Fibroblast of peridontal ligament (primary cell): ENCODE data around the gene PIP4K2A.
A peak's percentile ranks its signal among the peaks of the same experiment; 100 is the strongest.
"Not testable (repeated sequence)": the region's sequence is repeated elsewhere in the genome, so short reads cannot be mapped to it uniquely, and the experiment has no call there.

Experiments
- DNase-seq: peaks from one replicate; pipeline ENCODE4 v3.0.0-alpha.2; 2010; ENCODE audit errors: extremely low read depth

PIP4K2A gene

DNA sequence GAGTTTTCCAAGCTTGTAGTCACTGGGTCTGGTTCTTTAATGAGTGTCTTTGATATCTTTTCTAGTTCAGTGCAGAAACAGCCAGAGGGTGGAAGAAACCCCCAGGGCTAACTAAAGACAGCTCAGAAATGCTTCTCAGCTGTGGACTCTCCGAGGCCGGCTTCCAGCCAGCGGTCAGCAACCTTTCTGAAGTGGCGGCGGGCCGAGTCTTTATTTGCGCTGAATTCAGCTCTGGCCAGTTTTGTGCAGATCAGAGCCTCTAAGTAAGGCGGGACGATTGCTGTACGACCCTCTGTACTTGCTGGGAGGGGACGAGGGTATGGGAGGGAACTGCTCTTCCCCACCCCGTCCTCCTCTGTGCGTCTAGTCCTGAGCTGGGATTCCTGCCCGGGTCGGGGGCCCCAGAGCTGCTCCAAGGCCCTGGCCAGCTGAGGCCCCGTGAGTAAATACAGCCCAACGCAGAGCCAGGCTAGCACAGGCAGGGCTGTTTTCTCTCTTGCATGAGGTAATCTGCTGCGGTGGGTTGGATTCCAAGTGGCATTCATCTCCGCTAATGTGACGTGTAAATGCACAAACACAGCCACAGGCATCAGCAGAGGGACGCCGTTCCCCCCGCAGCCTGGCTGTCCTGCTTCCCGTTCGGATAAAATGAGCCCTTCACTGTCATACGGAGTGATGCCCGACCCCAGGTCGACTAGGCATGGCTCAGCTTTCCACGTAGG, 159.8 kb downstream of the PIP4K2A start:
- peak; percentile 77 for DNase-seq

DNA sequence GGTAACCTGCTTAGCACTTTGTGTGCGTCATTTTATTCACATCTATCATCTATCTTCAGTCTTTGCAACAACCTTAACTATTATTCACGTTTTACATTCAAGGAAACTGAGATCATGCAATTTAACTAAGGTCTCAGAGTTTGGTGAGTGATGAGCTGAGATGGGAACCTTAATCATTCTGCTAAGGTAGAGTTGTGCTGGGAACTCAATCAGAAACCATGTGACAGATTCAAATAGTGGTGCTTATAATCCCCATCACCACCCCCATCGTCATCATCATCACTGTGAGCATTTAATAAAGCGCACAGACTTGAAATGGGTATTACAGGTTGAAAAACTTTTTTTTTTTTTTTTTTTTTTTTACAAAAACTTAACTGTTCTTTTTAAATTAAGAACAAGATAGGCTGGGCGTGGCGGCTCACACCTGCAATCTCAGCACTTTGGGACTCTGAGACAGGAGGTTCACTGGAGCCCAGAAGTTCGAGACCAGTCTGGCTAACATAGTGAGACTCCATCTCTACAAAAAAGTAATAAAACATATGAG, 160.9 kb downstream of the PIP4K2A start:
- no peak for DNase-seq

DNA sequence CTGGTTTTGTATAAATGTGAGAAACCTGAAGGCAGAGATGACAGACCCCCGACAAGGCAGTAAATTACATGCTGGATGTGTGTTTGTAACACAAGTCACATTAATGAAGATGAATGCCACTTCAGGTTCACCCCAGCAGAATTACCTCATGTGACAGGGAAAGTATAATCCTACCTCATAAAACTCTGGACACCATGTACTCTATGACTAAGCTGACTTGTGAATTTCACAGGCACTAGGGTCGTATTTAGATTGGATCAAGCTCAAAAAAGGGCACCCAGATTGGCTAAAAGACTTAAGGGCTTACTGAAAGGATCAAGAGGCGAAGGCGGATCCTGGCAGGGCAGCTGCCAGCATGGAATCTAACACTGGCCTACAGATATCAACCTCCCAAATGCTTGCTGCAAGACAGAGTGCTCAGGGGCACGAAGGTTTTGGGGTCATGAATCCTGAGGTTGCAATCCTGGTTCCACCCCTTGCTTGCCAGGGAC, 161.4 kb downstream of the PIP4K2A start:
- peak; percentile 14 for DNase-seq

DNA sequence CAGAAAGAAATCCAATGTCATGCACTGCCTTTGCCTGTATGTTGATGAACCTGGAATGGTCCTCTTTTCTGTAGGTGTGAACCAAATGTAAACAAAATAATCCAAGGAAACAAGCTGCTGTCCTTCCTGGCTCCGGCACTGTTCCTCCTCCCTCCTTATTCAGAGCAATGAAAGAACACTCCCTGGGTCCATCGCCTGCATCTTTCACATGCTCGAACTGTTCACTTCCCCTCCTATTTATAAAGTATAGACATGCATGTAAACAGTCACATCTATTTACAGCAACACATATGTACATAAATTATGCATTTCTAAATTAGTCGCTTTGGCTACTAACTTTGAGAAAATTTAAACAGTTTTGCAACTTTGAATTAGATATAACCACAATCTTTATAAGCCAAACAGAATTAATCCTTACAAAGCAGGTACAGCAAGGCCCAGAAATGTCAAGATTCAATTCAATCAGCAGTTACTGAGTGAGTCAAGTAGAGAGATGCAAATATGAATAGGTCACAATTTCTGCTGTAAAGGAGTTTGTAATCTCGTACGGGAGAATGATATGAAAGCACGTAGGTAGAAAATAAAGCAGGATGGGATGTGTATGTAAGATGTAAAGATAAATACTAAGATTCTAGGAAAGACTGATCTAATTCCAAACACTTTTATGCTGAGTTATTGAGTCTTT, 162.6 kb downstream of the PIP4K2A start:
- no peak for DNase-seq

DNA sequence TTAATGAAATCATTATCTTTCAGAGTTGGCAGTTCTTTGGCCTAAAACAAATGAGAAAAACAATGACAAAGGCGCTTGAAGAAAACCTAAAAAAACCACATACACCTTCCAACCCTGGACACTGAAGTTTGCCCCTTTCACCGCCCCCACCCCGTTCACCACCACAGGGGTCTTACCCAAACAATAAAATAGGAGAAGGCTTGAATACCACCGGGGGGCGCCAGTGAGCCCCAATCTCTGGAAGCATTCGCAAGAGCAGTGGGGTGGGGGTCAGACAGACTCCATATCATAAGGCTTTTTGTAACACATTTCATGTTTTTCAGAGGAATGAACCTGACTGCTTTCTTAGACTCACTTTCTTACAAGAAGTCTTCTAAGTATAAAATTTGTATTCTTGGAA, 163.6 kb downstream of the PIP4K2A start:
- peak; percentile 22 for DNase-seq

DNA sequence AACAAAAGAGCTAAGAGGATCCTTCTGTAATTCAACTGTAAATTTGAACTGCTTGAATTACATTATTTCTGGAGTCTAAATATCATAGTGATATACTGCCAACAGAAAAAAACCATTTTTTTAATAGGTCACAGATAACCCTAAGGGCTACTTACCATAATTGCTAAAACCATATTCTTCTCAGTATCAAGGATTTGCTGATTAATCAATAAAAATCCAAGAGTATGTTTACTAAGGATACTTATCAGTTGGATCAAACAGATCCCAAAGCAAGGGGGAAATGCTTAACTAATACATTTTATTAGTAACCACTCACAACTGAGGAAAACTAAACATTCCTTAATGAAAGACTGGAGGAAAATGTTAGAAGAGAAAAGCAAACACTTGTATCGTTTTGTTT, 166.0 kb downstream of the PIP4K2A start:
- no peak for DNase-seq

DNA sequence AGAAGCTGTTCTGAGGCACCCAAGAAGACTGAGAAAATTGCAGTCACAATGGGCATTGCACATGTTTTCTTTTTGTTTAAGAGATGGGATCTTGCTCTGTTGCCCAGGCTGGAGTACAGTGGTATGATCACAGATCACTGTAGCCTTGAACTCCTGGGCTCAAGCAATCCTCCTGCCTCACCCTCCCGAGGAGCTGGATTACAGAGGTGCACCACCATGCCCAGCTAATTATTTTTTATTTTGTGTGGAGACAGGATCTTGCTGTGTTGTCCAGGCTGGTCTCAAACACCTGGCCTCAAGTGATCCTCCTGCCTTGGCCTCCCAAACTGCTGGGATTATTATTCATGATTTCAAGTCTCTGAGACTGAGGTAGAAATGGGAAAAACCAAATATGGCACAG, 168.7 kb downstream of the PIP4K2A start:
- DNase-seq = no peak

DNA sequence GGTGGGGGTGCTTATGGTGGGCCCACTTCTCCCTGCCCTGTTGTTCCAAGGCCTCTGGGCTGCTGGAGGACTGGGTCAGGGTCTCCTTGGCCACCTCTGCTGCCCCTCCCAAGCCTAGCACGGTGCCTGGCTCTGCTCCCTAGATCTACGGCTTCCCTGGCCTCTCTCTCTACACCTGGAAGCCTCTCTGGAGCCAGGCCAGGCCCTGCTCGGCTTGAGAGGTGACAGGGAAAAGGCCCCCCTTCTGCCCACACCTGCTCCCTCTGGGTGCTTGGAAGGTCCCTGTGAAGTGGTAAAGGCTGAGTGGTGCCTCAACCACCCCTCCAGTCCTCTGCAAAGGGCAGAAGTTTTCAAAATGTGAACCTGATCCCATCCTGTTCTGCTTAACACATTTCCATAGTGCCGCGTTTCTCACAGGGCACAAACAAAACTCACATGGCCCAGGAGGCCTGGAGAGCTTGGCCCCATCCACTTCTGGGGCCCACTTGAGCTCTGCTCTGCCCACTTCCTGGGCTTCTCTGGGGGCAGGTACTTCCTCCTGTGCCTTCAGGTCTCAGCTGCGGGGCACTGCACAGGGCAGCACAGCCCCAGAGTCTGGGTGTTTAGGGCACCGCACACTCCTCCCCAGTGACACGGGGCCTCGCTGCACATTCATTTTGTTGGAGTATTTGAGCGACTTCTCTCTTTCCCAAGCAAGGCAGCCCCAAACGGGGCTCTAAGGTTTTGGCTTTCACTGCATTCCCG, 169.9 kb downstream of the PIP4K2A start:
- no peak for DNase-seq

DNA sequence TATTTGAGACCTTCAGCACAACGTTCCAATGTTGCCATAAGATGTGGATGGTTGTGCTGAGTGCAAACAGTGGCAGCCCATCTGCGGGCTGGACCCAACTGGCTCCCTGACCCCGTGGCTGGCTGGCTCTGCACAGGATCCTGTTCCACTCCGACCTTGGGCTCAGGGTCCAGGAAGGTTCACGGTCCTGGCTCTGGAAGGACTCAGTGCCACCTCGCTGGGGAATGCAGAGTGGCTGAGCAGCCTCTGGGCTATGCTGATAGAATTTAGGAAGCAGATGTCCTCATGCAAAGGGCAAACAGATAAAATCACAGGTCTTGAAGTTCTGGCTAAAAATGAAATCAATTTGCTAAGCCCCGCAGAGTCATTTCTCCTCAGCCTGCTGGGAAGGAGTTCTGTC, 171.6 kb downstream of the PIP4K2A start:
- no peak for DNase-seq

DNA sequence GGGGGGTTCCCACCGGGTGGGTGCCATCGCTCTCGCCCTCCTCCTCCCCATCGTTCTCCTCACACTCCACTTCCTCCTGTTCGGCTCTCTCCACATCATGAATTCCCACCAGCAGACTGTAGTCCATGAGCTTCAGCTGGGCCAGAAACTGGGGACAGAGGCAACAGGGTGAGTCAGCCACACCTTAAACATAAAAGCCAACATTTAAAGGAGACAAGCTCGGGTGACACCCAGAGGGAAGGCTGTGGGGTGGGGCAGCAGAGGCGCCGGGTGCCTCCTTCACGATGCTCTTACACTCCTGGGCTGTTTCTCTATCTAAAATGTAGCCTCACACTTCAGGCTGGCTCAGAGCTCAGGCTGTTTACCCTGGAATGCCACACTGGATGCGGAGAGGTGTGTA, 172.5 kb downstream of the PIP4K2A start:
- DNase-seq = no peak

DNA sequence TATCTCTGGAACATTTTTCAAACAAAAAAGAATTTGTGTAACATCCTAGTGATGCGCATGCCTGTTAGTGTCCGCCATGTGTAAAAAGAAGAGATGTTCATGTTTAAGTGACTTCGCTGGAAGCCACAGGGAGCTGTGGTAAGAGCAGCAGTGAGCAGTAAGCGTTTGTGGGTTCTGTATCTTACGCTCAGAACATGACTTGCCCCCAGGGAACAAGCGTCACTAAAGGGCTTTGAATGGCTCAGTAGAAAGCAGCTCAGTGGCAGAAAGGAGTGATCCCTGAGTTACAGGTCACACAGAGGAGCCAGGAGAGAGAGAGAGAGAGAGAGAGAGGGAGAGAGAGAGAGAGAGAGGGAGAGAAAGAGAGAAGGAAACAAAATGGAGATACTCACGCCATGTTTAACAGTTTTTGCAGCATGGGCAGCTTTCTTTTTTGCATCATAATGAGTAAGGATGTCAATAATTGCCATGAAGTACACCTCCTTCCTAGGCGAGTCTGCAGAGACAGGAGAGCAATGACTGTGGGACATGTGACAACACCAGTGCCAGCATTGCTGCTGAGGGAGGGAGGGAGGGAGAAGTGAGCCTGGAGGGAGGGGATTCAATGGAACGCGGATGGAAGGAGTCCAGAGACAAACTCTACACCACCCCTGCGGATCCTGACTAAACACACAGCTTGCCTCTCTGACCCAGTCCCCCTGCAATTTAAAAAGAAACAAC, 174.6 kb downstream of the PIP4K2A start:
- DNase-seq = no peak

DNA sequence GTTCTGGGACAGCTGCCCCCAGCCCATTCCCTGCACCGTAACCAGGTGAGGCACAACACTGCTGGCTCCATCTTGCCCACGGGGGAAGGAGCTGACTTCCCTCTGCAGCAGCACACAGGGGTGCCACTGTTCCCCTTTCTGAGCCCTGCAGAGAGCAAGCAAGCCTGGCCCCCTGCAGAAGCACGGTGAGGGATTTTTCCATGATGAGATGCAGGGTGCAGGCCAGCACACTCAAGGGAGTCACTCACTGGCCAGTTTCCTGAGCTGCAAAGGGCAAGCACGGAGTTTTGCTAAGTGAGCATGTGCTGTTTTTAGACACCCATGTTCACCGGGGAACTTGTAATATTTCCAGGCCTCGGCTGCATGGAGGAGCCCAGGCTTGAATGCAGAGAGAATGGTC, 176.6 kb downstream of the PIP4K2A start:
- no peak for DNase-seq

DNA sequence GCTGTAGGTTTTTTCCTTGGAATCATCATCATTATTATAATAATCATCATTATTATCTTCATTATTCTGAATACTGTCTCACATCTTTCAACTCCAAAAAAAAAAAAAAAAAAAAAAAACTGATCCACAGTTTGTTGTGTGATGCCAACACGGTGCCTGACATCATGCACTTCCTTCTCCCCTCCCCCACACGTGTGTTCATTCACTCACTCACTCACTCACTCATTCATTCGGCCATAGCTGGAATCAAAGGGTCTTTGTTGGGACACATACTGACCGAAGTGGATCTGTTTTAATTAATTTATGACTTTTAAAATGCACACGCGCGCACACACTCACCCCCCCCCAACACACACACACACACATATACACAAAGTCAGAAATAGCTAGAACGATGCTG, 177.8 kb downstream of the PIP4K2A start:
- DNase-seq = no peak

DNA sequence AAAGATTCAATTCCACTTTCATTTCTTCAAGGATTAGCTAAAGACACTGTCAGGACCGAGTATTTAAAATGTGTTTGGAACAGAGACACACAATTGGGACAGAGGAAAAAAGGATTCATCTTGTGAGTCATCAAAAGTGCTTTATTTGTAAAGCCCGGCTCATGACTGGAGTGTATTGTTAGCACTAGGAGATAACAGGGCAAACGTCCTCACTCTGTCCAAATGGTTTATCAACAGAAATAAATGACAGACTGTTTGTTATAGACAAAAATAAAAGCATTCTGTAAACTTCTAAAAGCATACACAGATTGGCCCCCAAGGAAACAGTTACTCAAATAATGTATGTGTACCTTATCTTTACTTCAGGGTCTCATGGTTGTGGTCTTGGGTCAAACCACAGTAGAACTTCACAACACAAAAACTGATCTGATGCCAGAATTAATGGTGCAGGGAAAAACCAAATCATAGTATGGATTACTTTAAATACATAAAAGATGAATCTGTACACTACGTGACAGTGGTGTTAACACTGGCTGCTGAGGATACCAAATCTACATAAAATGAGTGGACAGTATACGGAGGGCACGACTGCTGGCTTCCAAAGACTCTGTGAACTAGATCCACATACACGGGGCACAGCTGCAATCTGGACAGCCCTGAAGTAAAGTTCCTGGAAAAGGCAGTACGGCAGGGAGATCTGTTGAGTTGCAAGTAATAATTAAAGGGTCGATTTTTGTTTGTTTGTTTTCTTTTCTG, 179.4 kb downstream of the PIP4K2A start:
- no peak for DNase-seq

DNA sequence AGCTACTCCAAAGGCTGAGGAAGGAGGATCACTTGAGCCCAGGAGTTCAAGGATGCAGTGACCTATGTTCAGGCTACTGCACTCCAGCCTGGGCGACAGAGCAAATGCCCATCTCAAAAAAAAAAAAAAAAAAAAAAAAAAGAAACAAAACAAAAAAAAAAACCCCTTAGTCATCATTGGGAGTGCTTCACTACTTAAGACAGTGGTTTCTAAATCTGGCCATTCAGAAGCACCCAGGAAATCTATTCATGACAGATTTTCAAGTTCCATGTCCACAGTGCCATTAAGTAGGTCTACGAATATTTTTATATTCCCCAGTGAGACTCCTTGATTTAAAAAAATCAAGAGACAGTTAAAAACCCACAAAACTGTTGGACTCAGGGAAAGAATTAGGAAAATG, 182.9 kb downstream of the PIP4K2A start:
- DNase-seq = no peak

DNA sequence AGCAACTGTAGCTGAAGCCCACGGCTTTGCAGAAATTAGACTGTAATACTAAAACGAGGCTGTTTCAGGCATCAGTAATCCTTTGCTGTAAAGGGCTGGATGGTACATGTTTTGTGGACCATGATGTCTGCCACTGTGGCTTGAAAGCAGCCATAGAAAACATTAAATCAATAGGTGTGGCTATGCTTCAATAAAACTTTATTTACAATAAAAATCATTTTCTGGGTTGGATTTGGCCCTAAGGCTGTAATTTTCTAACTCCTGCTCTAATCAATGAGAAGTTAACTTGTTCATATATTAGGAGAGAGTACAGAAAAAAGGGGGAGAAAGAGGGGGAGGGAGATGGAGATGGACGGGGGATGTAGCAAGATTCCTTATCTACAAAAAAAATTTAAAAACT, 183.4 kb downstream of the PIP4K2A start:
- no peak for DNase-seq

DNA sequence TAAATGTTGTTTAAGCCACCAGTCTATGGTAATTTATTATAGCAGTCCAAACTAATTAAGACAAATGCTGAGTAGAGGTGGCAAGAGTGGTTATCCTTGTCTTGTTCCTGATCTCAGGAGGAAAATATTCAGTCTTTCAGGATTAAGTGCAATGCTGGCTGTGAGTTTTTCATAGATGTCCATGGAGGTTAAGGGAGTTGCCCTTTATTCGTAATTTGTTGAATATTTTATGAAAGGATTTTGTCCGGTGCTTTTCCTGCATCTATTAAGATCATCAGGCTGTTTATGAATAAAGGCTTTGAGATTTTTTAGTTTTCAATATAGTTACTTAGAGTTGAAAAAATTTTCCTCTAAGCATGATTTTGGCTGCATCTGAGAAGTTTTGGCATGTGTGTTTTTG, 186.9 kb downstream of the PIP4K2A start:
- DNase-seq = no peak

DNA sequence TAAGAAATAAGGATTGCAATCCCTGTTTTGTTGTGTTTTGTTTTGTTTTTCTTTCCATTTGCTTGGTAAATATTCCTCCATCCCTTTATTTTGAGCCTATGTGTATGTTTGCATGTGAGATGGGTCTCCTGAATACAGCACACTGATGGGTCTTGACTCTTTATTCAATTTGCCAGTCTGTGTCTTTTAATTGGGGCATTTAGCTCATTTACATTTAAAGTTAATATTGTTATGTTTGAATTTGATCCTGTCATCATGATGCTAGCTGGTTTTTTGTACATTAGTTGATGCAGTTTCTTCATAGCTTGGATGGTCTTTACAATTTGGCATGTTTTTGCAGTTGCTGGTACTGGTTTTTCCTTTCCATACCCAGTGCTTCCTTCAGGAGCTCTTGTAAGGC, 190.0 kb downstream of the PIP4K2A start:
- DNase-seq = not testable (repeated sequence)

DNA sequence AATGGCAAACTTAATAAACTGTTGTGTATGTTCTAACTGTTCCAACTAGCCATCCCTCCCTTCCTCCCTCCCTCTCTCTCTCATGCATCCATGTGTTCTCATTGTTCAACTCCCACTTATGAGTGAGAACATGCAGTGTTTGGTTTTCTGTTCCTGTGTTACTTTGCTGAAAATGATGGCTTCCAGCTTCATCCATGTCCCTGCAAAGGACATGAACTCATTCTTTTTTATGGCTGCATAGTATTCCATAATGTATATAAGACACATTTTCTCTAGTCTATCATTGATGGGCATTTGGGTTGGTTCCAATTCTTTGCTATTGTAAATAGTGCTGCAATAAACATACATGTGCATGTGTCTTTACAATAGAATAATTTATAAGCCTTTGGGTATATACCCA, 193.7 kb downstream of the PIP4K2A start:
- not testable (repeated sequence) for DNase-seq

DNA sequence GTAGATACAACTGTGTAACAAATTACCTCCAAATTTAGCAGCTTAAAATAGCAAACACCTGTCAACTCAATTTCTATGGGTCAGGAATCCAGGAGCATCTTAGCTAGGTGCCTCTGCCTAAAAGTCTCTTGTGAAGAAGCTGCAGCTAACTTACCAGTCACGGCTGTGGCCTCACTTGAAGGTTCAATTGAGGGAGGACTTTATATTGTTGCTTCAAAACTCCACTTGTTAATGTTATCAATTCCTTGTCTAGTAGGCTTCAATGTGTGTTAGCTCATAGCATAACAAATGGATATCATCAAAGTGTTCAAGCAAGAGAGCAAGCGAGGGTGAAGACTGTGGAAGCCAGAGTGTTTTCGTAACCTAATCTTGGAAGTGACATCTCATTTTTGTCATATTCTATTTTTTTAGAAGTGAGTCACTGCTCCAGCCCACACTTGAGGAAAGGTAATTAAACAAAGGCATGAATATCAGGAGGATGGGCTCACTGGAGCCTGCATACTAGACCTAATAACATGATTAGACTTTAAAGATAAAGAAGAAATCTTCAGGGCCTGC, 196.1 kb downstream of the PIP4K2A start:
- no peak for DNase-seq

DNA sequence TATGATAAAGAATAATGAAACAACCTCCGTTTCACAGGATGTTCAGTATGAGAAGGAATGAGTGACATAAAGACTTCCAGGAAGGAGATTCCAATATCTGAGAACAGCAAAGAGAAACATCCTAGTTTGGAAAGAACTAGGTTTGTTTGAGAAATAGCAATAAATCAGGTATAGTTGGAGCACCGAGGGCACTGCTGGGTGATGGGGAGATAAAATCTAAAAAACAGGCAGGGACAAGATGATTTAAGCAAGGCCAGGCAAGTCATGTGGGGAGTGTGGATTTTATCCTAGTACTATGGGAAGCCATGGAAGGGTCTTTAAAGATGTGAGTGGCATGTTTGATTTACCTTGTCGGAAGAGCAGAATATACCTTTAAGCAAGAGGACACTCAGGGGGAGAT, 199.4 kb downstream of the PIP4K2A start:
- no peak for DNase-seq
